Measurements from ENCODE around the gene MALRD1. TPM values are rescaled to one million over a fixed set of nuclear protein-coding genes. Genes with fewer than 3 reads are reported as not detected.

MALRD1 gene
- total and polyA plus RNA-seq, 2 of the 8 experiments (the other 6 are each of a cell fraction or from before 2014, with no cell fraction given): 0.32 to 0.35 TPM

- TF ChIP-seq POU5F1 (IDR thresholded peaks at IDR 0.05; ENCODE audit: low read depth, low read length): no peak
- no peak for TF ChIP-seq EGR1 (IDR thresholded peaks at IDR 0.05; ENCODE audit: borderline replicate concordance, low read depth, low read length)
These were observed 483.8 kb downstream of the MALRD1 start (continued) for GRCh38 chr10:19532411-19532810.
